ENCODE measurements around the gene GLT1D1.

- no peak for TF ChIP-seq CTCF (conservative IDR thresholded peaks at IDR 0.05; ENCODE audit: low read depth in 2 of 2)
- TF ChIP-seq JUNB (IDR thresholded peaks at IDR 0.05; ENCODE audit: unreplicated experiment) = no peak
- TF ChIP-seq REST (IDR thresholded peaks at IDR 0.05; ENCODE audit: unreplicated experiment) = no peak
- TF ChIP-seq POLR2AphosphoS5 (IDR thresholded peaks at IDR 0.05; ENCODE audit: low read depth) = no peak
- no peak for TF ChIP-seq EZH2 (IDR thresholded peaks at IDR 0.05; ENCODE audit: low read depth, unreplicated experiment)
- no peak for TF ChIP-seq EZH2phosphoT487 (IDR thresholded peaks at IDR 0.05; ENCODE audit: unreplicated experiment)
- no peak for TF ChIP-seq CREB1 (CRISPR knock-in tag; IDR thresholded peaks at IDR 0.05; ENCODE audit: low read depth)
These were observed 421 bp downstream of the GLT1D1 start for GRCh38 chr12:128853600-128854197.
